Mucosa of descending colon (tissue), 3 donors: Measurements from ENCODE around the gene ITGAE. TPM values are rescaled to one million over a fixed set of nuclear protein-coding genes. Genes with fewer than 3 reads are reported as not detected.

Experiments
- ATAC-seq: fragments of 200-7000 bp; cut with Tn5 transposase; one replicate; pipeline ENCODE4 v1.9.1; 2020; ENCODE audit warnings: mild to moderate bottlenecking, moderate library complexity
- DNase-seq, 3 donors: peaks; one replicate each; pipeline ENCODE4 v3.0.0-alpha.2; 2020
- H3K36me3 ChIP-seq: fragments of 200-600 bp; one replicate; pipeline ENCODE4 v1.8.0; 2021; ENCODE audit warnings: low read depth, mild to moderate bottlenecking
- H3K4me1 ChIP-seq: fragments of 200-600 bp; one replicate; pipeline ENCODE4 v1.8.0; 2021; ENCODE audit warnings: low read depth, mild to moderate bottlenecking
- H3K4me3 ChIP-seq: fragments of 200-600 bp; one replicate; pipeline ENCODE4 v1.8.0; 2021; ENCODE audit warnings: mild to moderate bottlenecking
- H3K9me3 ChIP-seq: fragments of 200-600 bp; one replicate; pipeline ENCODE4 v1.8.0; 2021; ENCODE audit warnings: mild to moderate bottlenecking
- CTCF ChIP-seq: fragments of 200-600 bp; IDR thresholded peaks from one replicate; pipeline ENCODE4 v1.8.0; 2022; ENCODE audit warnings: antibody characterized with exemption, mild to moderate bottlenecking
- intact Hi-C, 2 donors: fragments of 100-400 bp; cut with DNase I in 1 of 2; cut with micrococcal nuclease in 1 of 2; formaldehyde crosslinking; loops; one replicate each; pipeline versions ENCODE4 v1.11.0 to v1.11.1; 2022; cut with DNase I, micrococcal nuclease
- total RNA-seq, 3 donors: library from RNA; stranded (reverse); fragmentation: NEBNext Ultra II Directional in 2 of 3; extraction: Animal tissue kit (Norgen Biotek cat#: 25700) in 2 of 3; gene quantifications; one replicate each; pipeline versions ENCODE4 v1.2.1 to v1.2.4, GENCODE V29; 2021 to 2023
- donor health status: DM: no; HTN: no; CAD: no; lungs with moderate emphysema.
- donor health status: DM: no; HTN: no; CAD: no.
- donor health status: DM: no; HTN: yes; CAD: no.

Gene ITGAE
- total RNA-seq, 3 donors from 2014 or later, result 17.2 to 24.1 (median 17.6) TPM

DNA sequence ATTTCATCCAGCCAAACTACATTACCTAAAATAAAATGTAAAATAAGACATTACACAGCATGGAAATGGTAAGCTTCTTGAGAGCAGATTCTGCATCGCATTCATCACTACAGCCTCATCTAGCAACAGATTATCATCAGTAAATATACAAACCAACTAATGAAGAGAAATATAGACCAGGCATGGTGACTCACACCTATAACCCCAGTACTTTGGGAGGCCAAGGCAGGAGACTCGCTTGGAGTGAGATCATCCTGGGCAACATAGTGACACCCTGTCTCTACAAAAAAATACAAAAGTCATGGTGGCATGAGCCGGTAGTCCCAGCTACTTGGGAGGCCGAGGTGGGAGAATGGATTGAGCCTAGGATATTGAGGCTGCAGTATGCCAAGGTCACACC is 25.2 kb upstream of the ITGAE start:
- H3K4me3 ChIP-seq, result no peak overlapping the region
- intact Hi-C loops, result no loop called here
- TF ChIP-seq CTCF, result no peak
- H3K4me1 ChIP-seq, result no peaks in the 10 kb centered on the region
- DNase-seq (no peak), ATAC-seq (no peak)
- H3K36me3 ChIP-seq, result peaks cover 7% of the 10 kb centered on the region
- H3K9me3 ChIP-seq, result no peaks in the 10 kb centered on the region

DNA sequence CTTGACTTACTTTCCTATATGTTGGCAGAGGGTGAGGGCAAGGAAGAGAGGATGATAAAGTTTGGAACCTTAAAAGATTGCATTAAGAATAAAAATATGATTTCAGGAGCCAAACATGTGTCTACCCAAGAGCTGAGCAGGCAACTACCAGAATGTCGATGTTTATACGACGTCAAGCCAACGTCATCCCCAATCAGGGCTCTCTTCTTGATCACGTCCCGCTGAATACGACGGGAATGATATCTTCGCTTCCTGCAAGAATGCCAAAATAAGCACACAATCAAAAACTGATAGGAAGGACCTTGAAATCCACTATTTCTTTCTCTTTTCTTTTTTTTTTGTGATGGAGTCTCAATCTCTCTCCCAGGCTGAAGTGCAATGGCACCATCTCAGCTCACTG is 20.1 kb upstream of the ITGAE start:
- Histone ChIP-seq H3K36me3 (no peaks in the 10 kb centered on the region), H3K4me3 (no peak overlapping the region), H3K9me3 (no peaks in the 10 kb centered on the region), H3K4me1 (no peaks in the 10 kb centered on the region)
- ATAC-seq (no peak), DNase-seq (no peak)
- intact Hi-C loops, result no loop called here
- TF ChIP-seq CTCF, result no peak

- Histone ChIP-seq H3K36me3 (no peaks in the 10 kb centered on the region), H3K4me3 (no peak overlapping the region), H3K9me3 (no peaks in the 10 kb centered on the region), H3K4me1 (no peaks in the 10 kb centered on the region)
- DNase-seq (no peak), ATAC-seq (no peak)
- intact Hi-C loops, result no loop called here
- no peak for TF ChIP-seq CTCF
Measured at GRCh38 chr17:3818786-3819185, 17.8 kb upstream of the ITGAE start.

- TF ChIP-seq CTCF, result no peak
- H3K4me3 ChIP-seq, result no peak overlapping the region
- ATAC-seq (no peak), DNase-seq (no peak)
- no peaks in the 10 kb centered on the region for H3K36me3 ChIP-seq
- H3K4me1 ChIP-seq, result no peaks in the 10 kb centered on the region
- intact Hi-C loops, result no loop called here
- no peaks in the 10 kb centered on the region for H3K9me3 ChIP-seq
Measured at GRCh38 chr17:3817851-3818605, 17.0 kb upstream of the ITGAE start.

DNA sequence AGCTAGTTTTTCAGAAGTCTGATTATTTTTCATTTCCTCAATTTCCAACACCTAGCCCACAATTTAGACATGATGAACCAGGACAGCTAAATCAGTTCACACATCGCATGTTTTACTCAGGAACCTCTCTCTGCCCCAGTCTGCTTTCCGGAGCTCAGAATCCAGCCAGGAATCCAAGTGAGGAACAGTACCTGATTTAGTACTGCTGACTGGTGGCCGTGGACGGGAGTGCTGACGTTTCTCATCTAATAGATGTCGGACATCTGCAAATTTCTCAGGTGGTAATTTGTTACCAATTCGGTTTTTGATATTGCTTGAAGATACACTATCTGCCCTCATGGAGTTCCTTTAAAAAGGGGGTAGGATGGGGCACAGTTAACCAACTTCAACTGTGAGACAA is 14.9 kb upstream of the ITGAE start:
- ATAC-seq, result no peak
- Histone ChIP-seq H3K4me1 (no peaks in the 10 kb centered on the region), H3K36me3 (no peaks in the 10 kb centered on the region), H3K4me3 (no peak overlapping the region), H3K9me3 (no peaks in the 10 kb centered on the region)
- no peak for TF ChIP-seq CTCF
- DNase-seq, result no peak
- intact Hi-C loops, result no loop called here

- Histone ChIP-seq H3K4me3 (no peak overlapping the region), H3K36me3 (no peaks in the 10 kb centered on the region), H3K4me1 (no peaks in the 10 kb centered on the region), H3K9me3 (no peaks in the 10 kb centered on the region)
- no peak for TF ChIP-seq CTCF
- intact Hi-C loops, result no loop called here
- DNase-seq (no peak), ATAC-seq (no peak)
Measured at GRCh38 chr17:3815122-3815521, 14.1 kb upstream of the ITGAE start.
